ENCODE data around the gene PFDN2. TPM values are rescaled to one million over a fixed set of nuclear protein-coding genes. Genes with fewer than 3 reads are reported as not detected.

PFDN2 gene
- total and polyA plus RNA-seq, 10 of the 15 experiments (the other 5 are each of a cell fraction or from before 2014, with no cell fraction given): 30.0 to 141 (median 80.5) TPM

DNA sequence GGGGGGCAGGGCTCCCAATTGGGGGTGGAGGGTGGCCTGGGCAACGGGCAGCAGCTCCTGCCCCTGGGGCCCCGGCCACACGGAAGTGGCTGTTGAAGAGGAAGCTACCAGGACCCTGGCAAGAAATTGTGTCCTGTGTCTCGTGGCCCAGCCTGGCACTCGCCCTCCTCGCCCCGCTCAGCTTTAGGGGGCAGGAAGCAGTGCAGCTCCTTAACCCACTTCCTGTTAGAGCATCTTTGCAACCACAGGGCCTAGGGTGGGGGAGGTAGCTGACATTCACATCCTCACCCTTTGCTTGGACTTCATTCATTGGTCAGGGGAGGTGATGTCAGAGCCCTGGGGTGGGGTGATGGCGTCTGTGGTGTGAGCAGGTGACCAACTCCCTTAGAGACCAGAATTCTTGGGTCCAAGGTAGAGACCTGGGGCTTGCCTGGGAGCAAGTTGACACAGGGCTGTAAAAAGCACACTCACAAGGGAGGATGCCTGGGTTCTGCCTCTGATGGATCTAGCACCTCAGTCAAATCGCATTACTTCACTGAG lies 48.0 kb downstream of the PFDN2 start, which contains the start of gene ARHGAP30 (continued):
- TF ChIP-seq, protein P1, sequence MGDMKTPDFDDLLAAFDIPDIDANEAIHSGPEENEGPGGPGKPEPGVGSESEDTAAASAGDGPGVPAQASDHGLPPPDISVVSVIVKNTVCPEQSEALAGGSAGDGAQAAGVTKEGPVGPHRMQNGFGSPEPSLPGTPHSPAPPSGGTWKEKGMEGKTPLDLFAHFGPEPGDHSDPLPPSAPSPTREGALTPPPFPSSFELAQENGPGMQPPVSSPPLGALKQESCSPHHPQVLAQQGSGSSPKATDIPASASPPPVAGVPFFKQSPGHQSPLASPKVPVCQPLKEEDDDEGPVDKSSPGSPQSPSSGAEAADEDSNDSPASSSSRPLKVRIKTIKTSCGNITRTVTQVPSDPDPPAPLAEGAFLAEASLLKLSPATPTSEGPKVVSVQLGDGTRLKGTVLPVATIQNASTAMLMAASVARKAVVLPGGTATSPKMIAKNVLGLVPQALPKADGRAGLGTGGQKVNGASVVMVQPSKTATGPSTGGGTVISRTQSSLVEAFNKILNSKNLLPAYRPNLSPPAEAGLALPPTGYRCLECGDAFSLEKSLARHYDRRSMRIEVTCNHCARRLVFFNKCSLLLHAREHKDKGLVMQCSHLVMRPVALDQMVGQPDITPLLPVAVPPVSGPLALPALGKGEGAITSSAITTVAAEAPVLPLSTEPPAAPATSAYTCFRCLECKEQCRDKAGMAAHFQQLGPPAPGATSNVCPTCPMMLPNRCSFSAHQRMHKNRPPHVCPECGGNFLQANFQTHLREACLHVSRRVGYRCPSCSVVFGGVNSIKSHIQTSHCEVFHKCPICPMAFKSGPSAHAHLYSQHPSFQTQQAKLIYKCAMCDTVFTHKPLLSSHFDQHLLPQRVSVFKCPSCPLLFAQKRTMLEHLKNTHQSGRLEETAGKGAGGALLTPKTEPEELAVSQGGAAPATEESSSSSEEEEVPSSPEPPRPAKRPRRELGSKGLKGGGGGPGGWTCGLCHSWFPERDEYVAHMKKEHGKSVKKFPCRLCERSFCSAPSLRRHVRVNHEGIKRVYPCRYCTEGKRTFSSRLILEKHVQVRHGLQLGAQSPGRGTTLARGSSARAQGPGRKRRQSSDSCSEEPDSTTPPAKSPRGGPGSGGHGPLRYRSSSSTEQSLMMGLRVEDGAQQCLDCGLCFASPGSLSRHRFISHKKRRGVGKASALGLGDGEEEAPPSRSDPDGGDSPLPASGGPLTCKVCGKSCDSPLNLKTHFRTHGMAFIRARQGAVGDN (IDR thresholded peaks at IDR 0.05): peak; percentile 90
- TF ChIP-seq CREB1 (IDR thresholded peaks at IDR 0.05; ENCODE audit: low read depth) (peak; percentile 87), CBX3 (IDR thresholded peaks at IDR 0.05; ENCODE audit: borderline replicate concordance, low read depth) (no peak), HDAC6 (IDR thresholded peaks at IDR 0.05; ENCODE audit: unreplicated experiment) (no peak), ZBTB4 (CRISPR knock-in tag; IDR thresholded peaks at IDR 0.05) (no peak), MEF2B (IDR thresholded peaks at IDR 0.05; ENCODE audit: partially characterized antibody, poor library complexity, severe bottlenecking) (peak; percentile 67), TBL1XR1 (IDR thresholded peaks at IDR 0.05; ENCODE audit: low read depth, low read length) (no peak), MXI1 (IDR thresholded peaks at IDR 0.05; ENCODE audit: low read depth, low read length) (peak; percentile 80), IKZF1 (conservative IDR thresholded peaks at IDR 0.05) (peak; percentile 91), RBBP5 (conservative IDR thresholded peaks at IDR 0.05) (no peak), MEF2A (IDR thresholded peaks at IDR 0.05; ENCODE audit: insufficient read depth, low read depth, low read length) (peak; percentile 57; the same call in 1 of the 2 replicates), BHLHE40 (IDR thresholded peaks at IDR 0.05; ENCODE audit: borderline replicate concordance in 1 of 2, low read depth in 2 of 2, low read length in 1 of 2) (peak; percentile 73 to 86), NFIC (IDR thresholded peaks at IDR 0.05; ENCODE audit: low read depth, low read length) (peak; percentile 53; the same call in 1 of the 2 replicates), RUNX3 (IDR thresholded peaks at IDR 0.05; ENCODE audit: low read length) (peak; percentile 99), ASH2L (IDR thresholded peaks at IDR 0.05; ENCODE audit: borderline replicate concordance, low read depth) (no peak), RELB (IDR thresholded peaks at IDR 0.05; ENCODE audit: low read depth) (peak; percentile 43), BACH1 (IDR thresholded peaks at IDR 0.05; ENCODE audit: borderline replicate concordance) (no peak)
- TF ChIP-seq, protein P2, sequence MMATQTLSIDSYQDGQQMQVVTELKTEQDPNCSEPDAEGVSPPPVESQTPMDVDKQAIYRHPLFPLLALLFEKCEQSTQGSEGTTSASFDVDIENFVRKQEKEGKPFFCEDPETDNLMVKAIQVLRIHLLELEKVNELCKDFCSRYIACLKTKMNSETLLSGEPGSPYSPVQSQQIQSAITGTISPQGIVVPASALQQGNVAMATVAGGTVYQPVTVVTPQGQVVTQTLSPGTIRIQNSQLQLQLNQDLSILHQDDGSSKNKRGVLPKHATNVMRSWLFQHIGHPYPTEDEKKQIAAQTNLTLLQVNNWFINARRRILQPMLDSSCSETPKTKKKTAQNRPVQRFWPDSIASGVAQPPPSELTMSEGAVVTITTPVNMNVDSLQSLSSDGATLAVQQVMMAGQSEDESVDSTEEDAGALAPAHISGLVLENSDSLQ (IDR thresholded peaks at IDR 0.05): peak; percentile 80
- TF ChIP-seq, protein P3, sequence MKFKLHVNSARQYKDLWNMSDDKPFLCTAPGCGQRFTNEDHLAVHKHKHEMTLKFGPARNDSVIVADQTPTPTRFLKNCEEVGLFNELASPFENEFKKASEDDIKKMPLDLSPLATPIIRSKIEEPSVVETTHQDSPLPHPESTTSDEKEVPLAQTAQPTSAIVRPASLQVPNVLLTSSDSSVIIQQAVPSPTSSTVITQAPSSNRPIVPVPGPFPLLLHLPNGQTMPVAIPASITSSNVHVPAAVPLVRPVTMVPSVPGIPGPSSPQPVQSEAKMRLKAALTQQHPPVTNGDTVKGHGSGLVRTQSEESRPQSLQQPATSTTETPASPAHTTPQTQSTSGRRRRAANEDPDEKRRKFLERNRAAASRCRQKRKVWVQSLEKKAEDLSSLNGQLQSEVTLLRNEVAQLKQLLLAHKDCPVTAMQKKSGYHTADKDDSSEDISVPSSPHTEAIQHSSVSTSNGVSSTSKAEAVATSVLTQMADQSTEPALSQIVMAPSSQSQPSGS (IDR thresholded peaks at IDR 0.05; ENCODE audit: low read length): peak; percentile 75; the same call in 1 of the 2 replicates
